GM21576 (cell line): ENCODE measurements around the gene RPP14.
"Not testable (repeated sequence)": the region's sequence is repeated elsewhere in the genome, so short reads cannot be mapped to it uniquely, and the experiment has no call there.

Source experiments
- ATAC-seq: cut with Tn5 transposase; IDR thresholded peaks from one replicate; pipeline ENCODE4 v1.9.1; 2021; ENCODE audit warnings: mild to moderate bottlenecking, moderate library complexity; ENCODE audit not compliant: unreplicated experiment

The RPP14 gene

GRCh38 chr3:58329922-58330413, 23.9 kb downstream of the RPP14 start:
- ATAC-seq = no peak

GRCh38 chr3:58331593-58332152, 25.6 kb downstream of the RPP14 start:
- ATAC-seq = no peak

- ATAC-seq = peak; percentile 85
Observed at GRCh38 chr3:58332575-58333188, 26.6 kb downstream of the RPP14 start, which contains the start of gene PXK. Gene PXK (plus strand): TSS chr3:58332892. CDS start chr3:58332989, 97 bp downstream.

- peak; percentile 53 for ATAC-seq
Observed at GRCh38 chr3:58333206-58334012, 27.4 kb downstream of the RPP14 start.

- no peak for ATAC-seq
Observed at GRCh38 chr3:58334013-58334321, 27.9 kb downstream of the RPP14 start.

- no peak for ATAC-seq
Observed at GRCh38 chr3:58334506-58334884, 28.4 kb downstream of the RPP14 start.

- no peak for ATAC-seq
Observed at GRCh38 chr3:58335652-58335947, 29.6 kb downstream of the RPP14 start.

GRCh38 chr3:58336135-58336882, 30.3 kb downstream of the RPP14 start:
- no peak for ATAC-seq

GRCh38 chr3:58337190-58337589, 31.1 kb downstream of the RPP14 start:
- ATAC-seq = no peak

- ATAC-seq = not testable (repeated sequence)
Observed at GRCh38 chr3:58339146-58339545, 33.1 kb downstream of the RPP14 start.

GRCh38 chr3:58340594-58341244, 34.7 kb downstream of the RPP14 start:
- ATAC-seq = no peak

- ATAC-seq = no peak
Observed at GRCh38 chr3:58341376-58341775, 35.3 kb downstream of the RPP14 start.

GRCh38 chr3:58342676-58343075, 36.6 kb downstream of the RPP14 start:
- ATAC-seq = no peak

- no peak for ATAC-seq
Observed at GRCh38 chr3:58345457-58345856, 39.4 kb downstream of the RPP14 start.

- no peak for ATAC-seq
Observed at GRCh38 chr3:58346368-58346767, 40.3 kb downstream of the RPP14 start.

GRCh38 chr3:58347984-58348383, 41.9 kb downstream of the RPP14 start:
- no peak for ATAC-seq

GRCh38 chr3:58349792-58350626, 44.0 kb downstream of the RPP14 start:
- peak; percentile 86 for ATAC-seq

- ATAC-seq = no peak
Observed at GRCh38 chr3:58350627-58351013, 44.6 kb downstream of the RPP14 start.

GRCh38 chr3:58351920-58352319, 45.9 kb downstream of the RPP14 start:
- ATAC-seq = no peak

- ATAC-seq = no peak
Observed at GRCh38 chr3:58352626-58353025, 46.6 kb downstream of the RPP14 start.
